Astrocyte of the cerebellum (primary cell): ENCODE data around the gene DDX51.

ENCODE experiments used
- DNase-seq: peaks from one replicate; pipeline ENCODE4 v3.0.0-alpha.2; 2011; ENCODE audit warnings: low read depth
- H3K4me3 ChIP-seq: 2 replicates; pipeline ENCODE4 v1.5.1; 2011; ENCODE audit warnings: mild to moderate bottlenecking, low read depth, low read length, moderate library complexity
- in situ Hi-C: cut with HindIII; loops from 2 replicates; pipeline ENCODE4 v1.10.0; 2017; ENCODE audit warnings: low sequenced_read_pairs
- TF ChIP-seq, protein P1 (sequence below): IDR thresholded peaks from 2 replicates; pipeline ENCODE4 v1.5.1; 2012; ENCODE audit warnings: low read length, low read depth, moderate library complexity, mild to moderate bottlenecking; ENCODE audit errors: missing control alignments

Gene DDX51

DNA sequence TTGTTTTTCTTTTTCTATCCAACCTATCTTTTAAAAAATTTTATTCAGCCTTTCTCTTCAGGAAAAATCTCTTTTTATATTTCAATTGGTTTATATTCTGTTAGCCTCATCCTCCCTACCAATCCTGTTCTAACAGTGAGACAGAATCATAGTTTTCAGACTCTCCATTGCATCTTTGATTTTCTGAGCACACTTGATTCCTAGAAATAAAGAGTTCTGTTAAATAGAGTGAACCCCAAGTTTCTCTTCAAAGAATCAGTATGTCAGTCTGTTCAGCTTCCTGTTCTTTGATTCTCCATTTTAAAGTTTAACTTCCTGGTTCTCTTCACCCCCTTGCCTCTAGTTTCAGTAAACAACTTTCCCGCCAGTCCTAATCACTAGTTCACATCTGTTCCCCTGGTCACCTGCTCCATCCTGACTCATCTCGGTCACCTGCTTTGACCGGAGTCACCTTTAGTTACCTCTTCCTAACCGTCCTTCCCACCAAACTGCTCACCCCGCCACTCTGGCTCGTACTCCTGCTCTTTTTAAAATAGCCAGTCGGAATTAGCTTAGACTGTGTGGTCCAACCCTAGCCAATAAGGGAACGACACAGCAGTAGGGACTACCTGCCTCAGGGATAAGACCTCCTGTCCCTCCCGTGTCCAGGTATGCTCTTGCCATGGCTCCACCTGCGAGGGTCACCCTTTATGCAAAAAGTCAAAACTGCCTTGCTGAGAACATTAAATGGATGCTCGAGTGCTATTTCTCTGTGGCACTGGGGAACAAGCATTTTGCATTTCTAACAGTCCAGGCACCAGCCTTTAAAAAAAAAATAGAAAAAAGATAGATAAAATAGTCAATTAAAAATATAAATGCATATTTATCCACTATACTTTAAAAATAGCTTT lies 48.4 kb downstream of the DDX51 start:
- in situ Hi-C loops: no loop called here
- DNase-seq: no peak
- H3K4me3 ChIP-seq: no peak overlapping the region
- TF ChIP-seq, protein P1, sequence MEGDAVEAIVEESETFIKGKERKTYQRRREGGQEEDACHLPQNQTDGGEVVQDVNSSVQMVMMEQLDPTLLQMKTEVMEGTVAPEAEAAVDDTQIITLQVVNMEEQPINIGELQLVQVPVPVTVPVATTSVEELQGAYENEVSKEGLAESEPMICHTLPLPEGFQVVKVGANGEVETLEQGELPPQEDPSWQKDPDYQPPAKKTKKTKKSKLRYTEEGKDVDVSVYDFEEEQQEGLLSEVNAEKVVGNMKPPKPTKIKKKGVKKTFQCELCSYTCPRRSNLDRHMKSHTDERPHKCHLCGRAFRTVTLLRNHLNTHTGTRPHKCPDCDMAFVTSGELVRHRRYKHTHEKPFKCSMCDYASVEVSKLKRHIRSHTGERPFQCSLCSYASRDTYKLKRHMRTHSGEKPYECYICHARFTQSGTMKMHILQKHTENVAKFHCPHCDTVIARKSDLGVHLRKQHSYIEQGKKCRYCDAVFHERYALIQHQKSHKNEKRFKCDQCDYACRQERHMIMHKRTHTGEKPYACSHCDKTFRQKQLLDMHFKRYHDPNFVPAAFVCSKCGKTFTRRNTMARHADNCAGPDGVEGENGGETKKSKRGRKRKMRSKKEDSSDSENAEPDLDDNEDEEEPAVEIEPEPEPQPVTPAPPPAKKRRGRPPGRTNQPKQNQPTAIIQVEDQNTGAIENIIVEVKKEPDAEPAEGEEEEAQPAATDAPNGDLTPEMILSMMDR: no peak

DNA sequence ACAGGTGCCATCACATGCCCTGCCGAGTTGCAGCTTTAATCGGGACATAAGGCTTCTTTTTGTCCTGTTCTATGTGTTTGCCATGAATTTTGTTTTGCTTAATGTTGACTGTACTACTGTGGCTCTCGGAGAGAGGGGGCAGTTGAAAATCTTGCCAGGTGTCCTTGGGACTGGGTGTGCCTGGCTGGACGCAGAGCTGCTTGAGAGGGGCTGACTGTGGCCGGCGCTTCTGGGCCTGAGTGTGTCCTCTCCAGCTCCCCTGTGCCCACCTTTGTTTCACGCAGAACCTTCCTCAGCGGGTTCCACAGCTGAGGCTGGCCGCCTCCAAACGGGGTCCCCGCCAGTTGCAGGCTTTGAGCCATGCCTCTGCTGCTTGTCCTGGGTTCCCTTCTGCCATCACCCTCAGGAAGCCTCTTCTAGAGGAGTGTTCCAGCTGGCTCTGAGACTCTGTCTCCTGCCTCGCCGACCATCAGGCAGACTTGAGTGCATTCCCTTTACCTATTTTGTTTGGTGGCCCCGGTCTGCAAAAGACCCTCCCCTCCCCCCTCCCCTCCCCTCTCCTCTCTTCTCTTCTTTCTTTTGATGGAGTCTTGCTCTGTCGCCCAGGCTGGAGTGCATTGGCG lies 49.7 kb downstream of the DDX51 start:
- H3K4me3 ChIP-seq: no peak overlapping the region
- in situ Hi-C loops: no loop called here
- no peak for DNase-seq
- TF ChIP-seq, protein P1: no peak

DNA sequence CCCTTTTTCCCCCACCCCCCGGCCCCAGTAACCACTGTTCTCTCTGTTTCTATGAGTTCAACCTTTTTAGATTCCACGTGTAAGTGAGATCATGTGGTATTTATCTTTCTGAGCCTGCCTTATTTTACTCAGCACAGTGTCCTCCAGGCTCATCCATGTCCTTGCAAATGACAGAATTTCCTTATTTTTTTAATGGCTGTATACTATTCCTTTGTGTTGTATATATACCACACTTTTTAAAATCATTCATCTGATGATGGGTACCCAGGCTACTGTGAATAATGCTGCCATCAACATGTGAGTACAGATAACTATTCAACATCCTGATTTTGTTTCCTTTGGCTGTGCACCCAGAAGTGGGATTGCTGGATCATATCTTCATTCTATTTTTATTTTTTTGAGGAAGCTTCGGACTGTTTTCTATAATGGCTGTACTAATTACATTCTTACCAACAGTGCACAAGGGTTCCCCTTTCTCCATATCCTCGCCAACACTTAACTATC lies 54.7 kb downstream of the DDX51 start:
- TF ChIP-seq, protein P1: no peak
- no peak overlapping the region for H3K4me3 ChIP-seq
- in situ Hi-C loops: no loop called here
- DNase-seq: no peak
